Stimulated activated CD4-positive, alpha-beta T cell treated with anti-CD3 and anti-CD28 coated beads, Interleukin-1b, Interleukin-23, amount 100 ng/mL, for 1 hour (primary cell): ENCODE results near the gene SNCAIP.
"Not testable (repeated sequence)": the region's sequence is repeated elsewhere in the genome, so short reads cannot be mapped to it uniquely, and the experiment has no call there.

ENCODE experiments used
- DNase-seq, 2 donors: peaks; one replicate each; pipeline ENCODE4 v3.0.0-alpha.2; 2020; ENCODE audit warnings: low read depth in 2 of 2

The SNCAIP gene

DNA sequence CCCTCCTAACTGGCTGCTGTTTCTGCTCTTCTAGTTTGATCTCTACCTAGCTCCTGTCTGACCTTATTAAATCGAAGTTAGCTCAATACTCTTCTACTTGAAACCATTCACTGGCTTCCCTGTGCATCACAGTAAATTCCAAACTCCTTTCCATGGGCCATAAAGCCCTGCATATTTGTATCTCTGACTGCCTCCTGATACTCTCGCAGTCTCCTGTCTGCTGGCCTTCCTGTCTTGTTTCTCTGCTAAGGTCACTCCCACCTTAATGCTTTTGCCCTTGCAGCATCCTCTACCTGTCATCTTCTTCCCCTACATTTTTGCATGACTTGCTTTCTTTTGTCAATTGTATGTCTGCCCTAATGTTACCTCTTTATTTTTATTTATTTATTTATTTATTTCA, 44.8 kb downstream of the SNCAIP start:
- no peak for DNase-seq

DNA sequence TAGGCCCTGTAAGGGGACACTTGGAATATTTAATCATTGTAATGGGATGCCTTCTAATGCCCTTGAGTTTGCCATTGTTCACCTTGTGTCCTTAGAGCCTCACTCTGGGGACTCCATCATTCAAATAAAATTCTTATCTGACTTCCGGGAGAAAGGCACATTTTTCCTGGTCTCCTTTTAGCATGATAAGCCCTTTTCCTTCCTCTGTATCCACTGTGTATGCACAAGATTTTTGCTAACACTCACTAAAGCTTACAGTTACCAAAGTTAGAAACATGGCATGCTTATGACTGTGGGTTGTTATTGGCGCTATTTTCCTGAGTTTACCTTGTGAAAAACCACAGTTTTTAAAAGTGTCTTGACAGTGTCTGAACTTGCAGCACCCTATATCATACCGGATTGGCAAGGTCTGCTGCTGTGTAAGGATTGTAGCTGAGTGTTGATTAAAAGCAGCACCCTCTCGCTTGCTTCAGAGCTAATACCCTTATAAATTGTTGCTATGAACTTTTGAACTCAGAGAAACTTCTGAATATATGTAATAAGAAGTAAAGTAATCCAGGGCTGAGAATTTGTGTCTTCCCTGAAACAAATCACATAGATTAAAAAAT, 46.4 kb downstream of the SNCAIP start:
- DNase-seq, result no peak

DNA sequence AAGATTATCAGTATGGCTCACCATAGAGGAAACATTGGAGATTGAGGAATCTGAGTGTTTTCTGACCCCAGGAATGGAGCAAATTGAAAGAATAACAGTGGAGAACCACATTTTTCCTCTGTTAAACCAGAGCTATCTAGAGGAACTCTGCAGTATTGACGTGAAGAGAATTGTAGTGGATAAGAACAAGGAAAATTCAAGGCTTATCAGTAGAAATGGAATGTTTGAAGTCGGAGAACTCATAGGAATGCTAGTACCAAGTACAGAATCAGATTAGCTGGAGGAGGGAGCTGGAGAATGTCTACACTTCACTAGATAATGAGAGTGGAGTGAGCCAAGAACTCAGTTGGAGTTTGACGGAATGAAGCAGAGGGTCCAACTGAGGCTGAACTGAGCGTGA, 50.3 kb downstream of the SNCAIP start:
- DNase-seq, result no peak

DNA sequence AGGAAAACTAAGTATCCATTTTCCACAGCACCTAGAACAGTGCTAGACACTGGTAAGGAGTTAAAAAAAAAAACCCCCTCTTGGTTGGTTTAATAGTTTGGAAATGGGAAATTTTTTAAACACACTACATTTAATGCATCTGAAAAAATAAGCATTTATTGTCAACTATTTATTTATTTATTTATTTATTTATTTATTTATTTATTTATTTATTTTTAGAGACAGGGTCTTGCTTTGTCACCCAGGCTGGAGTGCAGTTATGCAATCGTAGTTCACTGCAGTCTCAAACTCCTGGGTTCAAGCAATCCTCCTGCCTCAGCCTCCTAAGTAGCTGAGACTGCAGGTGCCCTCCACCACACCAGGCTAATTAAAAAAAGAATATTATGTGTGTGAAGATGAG, 51.6 kb downstream of the SNCAIP start:
- DNase-seq, result no peak

DNA sequence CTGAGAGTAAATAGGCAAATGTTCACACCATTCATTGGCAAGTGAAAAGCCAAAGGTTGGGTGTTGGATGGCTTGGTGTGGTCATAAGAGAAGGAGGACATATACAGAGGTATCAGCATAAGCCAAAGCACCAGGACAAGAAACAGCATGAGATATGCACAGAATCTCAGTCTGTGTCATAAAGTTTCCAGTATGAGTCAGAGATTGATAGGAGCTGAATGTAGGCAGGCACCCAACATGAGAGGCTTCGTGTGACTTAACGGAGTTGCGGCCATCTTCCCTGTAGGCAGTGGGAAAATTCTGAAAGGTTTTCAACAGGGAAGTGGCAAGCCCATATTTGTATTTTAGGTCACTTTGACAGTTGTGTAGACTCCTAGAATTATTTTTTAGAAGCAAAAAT, 54.5 kb downstream of the SNCAIP start:
- DNase-seq, result no peak

DNA sequence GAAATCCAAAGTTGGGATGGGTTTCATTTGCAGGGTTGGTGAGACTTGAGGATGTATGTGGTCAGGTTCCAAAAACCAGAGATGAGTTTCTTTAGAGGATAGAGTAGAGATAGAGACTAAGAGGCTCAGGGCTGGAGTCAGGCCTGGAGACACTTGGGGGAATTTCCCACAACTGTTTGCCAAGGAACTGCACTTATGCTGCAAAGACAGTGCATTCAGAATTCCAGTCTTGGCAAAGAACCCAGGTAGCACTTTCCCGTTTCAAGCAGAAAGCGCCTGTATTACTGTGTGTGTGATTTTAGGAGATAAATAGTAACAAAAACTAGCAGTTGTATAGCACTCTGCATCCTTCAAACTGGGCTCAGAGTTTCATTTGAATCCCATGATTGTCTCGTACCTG, 55.4 kb downstream of the SNCAIP start:
- DNase-seq, result no peak

DNA sequence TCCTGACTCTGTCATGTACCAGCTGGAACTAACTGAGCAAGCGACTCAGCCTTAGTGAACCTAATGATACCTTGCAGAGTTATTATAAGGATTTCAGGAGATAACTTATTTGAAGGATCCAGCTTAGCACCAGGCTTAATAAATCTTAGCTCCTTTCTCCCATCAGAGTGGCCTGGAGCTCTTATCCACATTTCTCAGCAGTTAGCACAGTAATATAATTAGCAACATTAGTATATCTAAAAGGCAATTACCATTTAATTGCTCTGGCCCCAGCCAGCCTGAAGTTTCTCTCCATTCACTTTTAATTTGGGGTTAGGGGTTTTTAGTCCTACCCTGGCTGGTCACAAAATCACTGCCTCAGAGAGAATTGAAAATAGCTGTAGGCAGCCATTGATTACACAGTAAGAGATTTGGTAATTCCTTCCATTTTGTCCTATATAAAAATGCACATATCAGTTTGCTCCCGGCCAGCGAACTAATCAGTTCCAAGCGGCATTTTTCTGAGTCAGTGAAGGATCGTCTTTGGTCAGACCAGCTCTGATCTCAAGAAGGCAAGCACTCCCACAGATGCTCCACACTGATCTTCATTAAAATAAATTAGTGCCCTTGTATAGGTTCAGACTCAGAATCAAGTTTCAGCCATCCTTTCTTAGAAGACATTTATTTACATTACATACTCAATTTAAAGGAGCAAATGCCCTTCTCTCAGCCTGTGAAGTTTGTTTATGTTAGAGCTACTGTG, 56.6 kb downstream of the SNCAIP start:
- no peak for DNase-seq

DNA sequence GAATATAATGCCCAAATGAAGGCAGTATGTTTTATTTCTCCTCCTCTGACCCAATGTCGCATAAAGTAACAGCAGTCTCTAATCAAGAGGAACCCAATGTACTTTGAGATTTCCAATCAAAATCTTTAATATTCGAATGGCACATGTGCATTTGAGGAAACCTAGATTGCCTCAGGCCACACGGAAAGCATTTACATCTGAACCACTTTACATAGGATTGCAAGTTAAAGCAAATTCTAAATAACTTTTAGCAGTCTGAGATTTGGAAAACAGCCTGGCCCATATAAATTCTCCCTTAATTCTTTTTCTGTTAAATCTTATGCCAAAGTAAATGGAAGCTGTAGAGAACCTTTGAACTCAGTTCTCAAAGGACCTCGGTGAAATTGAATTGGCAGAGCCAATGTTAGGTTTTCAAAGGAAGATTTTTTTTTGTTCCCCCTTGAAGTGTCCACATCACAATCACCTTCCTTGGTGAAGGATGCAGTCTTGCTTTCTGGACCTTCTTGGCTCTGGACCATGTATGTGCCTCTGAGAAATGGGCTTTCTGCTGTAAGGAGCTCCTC, 57.3 kb downstream of the SNCAIP start:
- DNase-seq, result no peak

DNA sequence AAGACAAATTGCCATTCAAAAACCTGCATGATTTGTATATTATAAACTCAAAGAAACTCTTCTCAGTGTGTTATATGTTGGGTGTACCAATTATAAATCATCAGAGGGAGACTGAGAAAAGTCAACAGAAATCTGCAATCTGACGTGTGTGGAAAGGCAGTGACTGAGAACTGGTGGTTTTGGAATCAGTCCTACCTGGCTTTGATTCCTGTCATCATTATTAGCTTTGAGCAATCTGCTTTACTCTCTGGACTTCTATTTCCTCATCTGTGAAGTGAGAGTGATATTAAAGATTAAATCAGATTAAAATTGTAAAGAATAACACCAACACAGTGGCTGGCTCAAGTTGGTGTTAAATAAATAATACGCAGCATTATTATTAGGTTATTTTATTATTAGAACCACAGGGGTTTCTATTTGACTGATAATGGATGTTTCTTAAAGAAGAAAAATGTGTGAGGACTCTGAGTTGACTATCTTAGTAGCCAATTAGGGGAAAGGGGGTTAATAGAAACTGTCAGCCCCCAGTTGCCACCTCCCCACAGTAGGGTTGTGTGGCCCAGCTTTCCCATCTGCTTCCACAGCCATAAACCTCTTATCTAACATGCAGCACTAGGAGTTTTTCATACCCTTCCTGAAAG, 59.6 kb downstream of the SNCAIP start:
- no peak for DNase-seq

DNA sequence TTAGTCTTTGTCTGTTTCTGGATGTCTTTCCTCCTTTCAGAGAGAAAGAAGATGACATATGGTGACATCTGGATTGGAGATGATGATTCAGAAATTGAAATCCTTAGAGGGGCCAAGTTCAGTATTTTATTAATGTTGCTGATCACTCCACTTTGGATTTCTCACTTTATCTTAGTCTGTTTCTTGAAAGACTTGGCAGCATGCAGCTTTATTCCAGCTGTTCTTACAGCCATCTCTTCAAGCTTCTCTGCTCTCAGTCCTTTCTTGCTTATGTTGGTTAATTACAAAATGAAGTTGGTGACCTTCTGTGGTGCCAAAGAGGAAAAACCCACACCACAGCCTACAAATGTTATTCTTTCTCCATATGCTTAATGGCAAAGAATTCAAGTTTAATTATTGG, 62.1 kb downstream of the SNCAIP start:
- DNase-seq, result no peak

DNA sequence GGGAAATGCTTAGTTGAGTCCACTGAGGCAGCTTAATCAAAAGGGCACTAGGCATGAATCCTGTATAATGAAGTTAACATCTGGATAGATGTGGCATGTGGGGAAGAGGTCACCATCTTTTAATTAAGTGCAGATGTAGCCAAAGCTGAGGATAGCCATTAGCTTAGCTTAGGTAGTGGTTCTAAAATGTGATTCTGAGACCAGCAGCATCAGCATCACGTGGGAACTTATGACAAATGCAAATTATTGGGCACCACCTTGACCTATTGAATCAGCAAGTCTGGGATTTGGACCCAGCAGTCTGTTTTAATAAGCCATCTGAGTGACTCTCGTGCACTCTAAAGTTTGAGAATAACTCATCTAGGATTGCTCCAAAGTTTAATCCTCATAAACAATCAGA, 63.8 kb downstream of the SNCAIP start:
- no peak for DNase-seq

DNA sequence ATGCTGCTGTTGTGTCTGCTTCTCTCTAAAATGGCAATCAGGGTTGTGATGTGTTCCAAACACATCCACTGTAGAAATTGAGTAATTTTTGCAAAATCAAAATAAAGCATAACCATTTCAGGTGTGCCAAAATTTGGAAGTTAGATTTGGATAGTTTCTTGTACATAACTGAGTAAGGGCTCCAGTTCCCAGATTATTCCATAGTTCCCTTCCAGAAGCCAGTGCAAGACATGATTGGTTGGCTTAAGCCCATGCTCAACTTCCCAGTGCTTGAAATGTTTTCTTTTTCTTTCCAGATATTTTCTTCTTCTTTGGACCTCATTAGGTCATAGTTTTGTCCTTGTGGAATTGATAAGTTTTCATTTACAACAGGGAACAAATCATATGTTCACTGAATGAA, 64.2 kb downstream of the SNCAIP start:
- no peak for DNase-seq

DNA sequence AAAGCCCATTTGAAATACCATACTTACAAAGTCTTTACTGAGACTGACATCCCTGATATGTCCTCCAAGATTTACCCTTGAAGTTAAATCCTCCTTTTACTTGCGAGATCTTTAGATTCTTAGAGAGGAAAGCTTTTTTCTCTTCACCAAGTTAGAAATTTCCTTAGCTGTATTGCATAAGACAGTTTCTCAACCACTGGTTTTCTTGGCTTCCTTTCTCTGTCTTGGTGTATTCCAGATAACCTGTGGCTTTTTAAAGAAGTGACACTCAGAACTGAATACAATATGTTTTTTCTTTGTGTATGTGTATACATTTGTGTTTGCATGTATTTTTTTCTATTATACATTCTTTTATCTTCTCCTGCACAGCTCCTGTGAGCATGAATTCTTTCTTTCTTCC, 65.0 kb downstream of the SNCAIP start:
- no peak for DNase-seq

DNA sequence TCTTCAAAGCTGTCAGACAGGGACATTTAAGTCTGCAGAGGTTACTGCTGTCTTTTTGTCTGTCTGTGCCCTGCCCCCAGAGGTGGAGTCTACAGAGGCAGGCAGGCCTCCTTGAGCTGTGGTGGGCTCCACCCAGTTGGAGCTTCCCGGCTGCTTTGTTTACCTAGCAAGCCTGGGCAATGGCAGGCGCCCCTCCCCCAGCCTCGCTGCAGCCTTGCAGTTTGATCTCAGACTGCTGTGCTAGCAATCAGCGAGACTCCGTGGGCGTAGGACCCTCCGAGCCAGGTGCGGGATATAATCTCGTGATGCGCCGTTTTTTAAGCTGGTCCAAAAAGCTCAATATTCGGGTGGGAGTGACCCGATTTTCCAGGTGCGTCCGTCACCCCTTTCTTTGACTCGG, 70.9 kb downstream of the SNCAIP start:
- DNase-seq, result not testable (repeated sequence)

DNA sequence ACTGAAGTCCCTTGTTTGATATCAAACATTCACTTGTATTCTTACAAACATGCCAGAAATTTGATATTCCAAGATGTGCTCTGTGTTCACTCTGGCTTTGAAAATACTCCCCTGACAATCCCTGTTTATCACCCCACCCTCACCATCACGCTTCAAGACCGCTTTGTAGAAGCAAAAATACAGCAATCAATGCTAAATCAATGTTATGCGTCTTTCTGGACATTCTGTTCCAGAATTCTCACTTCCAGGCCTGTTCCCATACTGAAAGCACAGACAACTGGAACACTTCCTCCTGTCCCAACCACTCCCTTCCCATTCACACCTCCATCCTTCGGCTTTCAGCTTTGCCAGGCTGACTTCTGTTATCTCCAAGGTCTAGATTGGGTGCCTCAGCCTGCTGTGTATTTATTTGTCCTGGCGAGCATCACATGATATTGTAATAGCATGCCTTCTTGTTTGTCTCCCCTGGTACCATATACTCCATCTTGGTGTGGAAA, 72.8 kb downstream of the SNCAIP start:
- DNase-seq, result no peak

DNA sequence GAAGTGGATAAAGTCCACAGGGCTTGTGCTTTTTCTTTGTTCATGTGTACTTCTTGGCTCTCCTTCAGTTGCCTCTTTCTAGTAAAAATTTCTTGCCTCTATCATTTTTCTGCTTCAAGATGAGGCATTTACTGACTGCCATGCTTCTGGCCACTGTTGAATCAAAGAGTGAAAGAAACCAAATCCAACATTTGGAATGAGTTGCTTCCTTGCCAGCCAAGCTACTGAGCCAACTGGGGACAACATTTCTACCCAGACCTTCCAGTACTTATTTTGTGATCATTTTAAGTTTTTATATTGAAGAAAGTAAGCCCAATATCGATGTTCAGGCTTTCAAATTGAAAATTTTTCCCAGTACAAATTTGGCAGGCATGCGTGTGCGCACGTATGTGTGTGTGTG, 73.2 kb downstream of the SNCAIP start:
- no peak for DNase-seq

DNA sequence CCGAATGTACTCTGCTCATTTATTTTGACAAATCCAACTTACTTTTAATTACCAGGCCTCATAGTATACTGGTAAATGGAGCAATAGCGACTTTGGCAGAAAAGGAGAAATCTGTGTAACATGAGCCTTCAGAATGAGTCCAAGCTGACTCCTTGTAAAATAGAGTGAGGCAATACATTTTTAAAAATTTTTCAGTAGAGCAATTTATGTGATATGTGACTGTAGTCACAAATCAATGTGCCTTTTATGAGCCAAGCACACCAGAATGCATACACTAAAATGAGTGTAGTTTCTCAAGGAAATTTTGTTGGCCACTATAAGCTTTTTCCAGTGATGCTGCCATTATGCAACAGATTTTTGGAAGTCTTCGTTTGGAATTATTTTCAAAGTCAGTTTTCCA, 73.8 kb downstream of the SNCAIP start:
- no peak for DNase-seq

DNA sequence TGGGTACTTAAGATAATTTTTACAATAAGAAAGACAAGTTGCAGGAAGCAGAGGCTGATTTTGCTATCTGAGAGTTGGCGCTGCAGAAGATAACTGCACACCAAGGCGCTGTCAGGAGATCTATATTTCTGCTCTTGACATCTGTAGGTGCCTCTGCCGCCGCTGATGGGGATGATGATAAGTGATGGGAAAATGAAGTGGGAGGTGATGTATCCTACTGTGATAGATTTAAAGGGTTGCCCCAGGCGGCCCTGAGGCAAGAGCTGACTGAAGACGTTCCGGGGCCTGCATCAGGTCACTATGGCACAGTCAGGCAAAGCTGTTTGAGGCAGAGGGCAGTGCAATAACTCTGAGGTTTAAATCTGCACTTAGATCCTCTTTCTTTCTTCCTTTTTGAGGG, 78.1 kb downstream of the SNCAIP start:
- no peak for DNase-seq

DNA sequence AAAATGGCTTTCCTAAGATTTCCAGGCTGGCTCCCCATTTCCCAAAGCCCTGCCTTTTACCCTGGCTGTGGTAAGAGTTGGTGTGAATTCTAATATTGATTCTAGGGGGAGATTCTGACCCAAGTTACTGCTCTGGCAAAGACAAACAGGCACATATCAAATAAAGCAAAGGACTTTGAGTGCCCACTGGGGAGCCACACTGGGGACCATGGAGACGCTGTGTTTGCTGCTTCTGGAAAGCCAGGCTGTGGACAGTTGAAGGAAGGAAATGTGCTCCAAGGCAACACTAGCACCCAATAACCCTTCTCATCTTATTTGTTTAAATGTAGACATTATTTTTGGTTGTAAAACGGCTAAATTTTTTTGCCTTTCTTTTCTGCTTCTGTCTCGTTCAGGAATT, 78.7 kb downstream of the SNCAIP start:
- no peak for DNase-seq

DNA sequence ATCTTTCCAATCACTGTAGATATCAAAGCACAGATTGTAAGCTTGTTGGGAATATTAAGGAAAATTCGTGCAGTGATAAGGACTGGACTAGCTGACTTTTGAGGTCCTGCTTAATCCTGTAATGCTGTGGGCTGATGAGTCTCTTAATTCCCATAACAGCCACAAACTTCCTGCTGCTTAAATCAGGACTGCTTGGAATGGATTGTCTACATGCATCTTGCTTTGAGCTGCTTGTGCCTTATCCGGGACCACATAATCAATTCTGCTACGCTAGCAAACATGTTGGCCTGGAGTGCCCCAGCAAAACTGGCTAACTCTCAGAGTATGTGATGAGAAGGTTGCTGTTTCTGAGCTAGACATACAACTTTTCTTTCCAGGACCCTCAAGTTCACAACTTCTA, 79.6 kb downstream of the SNCAIP start:
- no peak for DNase-seq

DNA sequence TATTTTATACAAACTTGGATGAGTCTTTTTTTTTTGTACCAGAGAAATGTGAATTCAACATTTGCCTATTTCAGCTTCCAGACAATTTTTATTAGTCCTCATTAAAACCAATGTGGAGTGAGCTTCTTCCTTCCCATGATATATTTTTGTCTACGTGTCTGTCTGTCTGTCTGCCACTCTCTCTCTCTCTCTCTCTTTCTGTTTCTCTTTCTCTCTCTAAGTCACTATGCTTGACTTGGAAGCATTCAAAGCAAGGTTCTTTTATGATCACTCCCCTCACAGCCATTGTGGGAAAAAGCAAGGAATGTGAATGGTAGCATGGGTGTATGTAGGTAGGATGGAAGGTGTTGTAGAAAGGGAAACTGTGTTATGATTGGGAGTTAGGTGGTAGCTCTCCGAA, 80.2 kb downstream of the SNCAIP start:
- no peak for DNase-seq

DNA sequence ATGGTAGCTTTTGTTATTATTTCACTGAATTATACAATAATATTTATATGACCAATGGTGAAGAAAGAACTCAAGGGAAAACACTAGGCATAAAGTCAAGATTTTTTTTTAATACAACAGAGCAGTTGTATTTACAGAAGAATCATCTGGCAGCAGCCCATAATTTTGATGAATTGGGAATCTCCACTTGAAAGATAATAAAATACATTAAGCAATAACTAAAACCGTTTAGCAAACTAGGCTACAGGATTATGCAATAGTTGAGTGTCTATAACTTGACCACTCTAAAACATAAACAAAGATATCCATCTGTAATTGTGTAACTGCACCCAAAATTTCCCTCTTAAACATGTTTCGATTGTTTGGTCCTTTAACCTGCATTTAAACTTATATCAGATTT, 80.8 kb downstream of the SNCAIP start:
- no peak for DNase-seq
